NCI-H748 treated with DMSO at 0.1 percent for 48 hours (cell line): ENCODE data around the gene AFTPH.
A peak's percentile ranks its signal among the peaks of the same experiment; 100 is the strongest.

ENCODE experiments used
- DNase-seq: peaks from one replicate; lab custom pipeline; 2025; lab: John Stamatoyannopoulos, UW

Gene AFTPH

GRCh38 chr2:64523666-64524603 is at the start of gene AFTPH:
AFTPH (plus strand) TSS chr2:64524328; CDS start chr2:64551475, 27,147 bp downstream.
- peak; percentile 90 for DNase-seq

DNA sequence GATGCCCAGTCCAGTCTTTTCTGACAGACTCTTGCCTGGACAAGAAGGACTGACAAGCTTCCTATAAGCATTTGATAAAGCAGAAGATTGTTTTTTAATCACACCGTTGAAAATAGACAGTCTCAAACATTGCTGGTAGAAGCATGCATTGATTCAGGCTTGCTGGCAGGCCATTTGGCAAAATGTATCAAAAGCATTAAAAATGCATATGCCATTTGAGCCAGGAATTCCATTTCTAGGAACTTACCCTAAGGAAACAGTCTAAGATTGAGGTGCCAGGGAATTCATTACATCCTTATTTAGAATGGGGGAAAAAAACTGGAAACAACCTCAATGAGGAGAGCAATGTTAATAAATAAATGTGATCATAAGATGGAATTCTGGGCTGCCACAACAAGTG is 49.5 kb upstream of the AFTPH start:
- DNase-seq = no peak

DNA sequence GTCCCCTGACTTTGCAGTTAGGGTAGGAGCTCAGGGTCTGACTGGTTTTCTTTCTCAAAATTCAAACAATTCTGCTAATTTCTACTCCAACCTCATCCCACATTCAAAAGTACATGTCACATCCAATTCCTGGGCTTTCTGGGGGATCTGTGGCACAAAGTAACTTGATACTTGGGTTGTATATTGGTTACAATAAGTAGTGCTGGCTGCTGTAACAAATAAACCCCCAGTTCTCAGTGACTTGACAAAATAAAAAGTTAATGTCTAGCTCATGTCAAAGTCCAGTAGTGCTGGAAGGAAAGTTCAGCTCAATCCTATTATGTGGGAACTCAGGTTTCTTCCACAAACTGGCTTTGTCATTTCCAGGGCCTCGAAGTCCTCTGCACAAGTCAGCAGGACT is 47.1 kb upstream of the AFTPH start:
- no peak for DNase-seq

DNA sequence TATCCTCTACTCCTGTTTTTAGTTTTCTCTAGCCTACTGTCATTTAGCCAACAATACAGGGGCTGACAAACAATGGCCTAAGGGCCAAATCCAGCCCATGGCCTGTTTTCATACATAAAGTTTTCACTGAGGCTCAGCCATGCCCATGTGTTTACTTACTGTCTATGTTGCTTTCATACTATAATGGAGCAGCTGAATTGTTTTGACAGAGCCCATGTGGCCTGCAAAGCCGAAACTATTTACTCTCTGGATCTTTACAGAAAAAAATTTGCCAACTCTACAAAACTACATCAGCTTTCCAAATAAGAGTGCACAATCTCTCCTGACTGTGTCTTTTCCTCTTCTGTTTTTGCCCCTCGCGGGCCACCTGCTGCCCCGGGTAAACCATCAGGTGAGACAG is 46.1 kb upstream of the AFTPH start:
- peak; percentile 12 for DNase-seq

- no peak for DNase-seq
Observed at GRCh38 chr2:64478502-64479230, 45.5 kb upstream of the AFTPH start.

GRCh38 chr2:64479259-64480117 is 44.6 kb upstream of the AFTPH start:
- peak; percentile 78 for DNase-seq

- no peak for DNase-seq
Observed at GRCh38 chr2:64481665-64482064, 42.5 kb upstream of the AFTPH start.

DNA sequence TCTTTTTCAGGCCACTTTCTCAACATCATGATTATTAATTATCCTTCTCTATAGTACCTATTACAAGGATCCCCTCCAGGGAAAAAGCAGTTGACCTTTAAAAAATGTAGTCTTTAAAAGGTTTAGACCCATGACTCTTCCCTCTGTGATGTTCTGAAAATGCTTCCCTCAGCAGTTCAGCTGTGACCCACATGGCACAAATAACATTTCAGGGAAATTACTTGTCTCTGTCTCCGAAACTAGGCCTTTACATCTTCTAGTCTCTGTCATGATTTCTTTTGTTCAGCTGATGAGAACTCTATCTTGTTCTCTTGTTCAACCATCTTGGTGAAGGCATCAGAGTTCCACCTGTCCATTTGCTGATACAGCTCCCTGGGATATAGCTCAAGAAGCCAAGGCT is 41.9 kb upstream of the AFTPH start:
- no peak for DNase-seq

- DNase-seq = no peak
Observed at GRCh38 chr2:64482765-64483504, 41.2 kb upstream of the AFTPH start.

GRCh38 chr2:64485331-64485730 is 38.8 kb upstream of the AFTPH start:
- DNase-seq = no peak

- peak; percentile 16 for DNase-seq
Observed at GRCh38 chr2:64485961-64486360, 38.2 kb upstream of the AFTPH start.

DNA sequence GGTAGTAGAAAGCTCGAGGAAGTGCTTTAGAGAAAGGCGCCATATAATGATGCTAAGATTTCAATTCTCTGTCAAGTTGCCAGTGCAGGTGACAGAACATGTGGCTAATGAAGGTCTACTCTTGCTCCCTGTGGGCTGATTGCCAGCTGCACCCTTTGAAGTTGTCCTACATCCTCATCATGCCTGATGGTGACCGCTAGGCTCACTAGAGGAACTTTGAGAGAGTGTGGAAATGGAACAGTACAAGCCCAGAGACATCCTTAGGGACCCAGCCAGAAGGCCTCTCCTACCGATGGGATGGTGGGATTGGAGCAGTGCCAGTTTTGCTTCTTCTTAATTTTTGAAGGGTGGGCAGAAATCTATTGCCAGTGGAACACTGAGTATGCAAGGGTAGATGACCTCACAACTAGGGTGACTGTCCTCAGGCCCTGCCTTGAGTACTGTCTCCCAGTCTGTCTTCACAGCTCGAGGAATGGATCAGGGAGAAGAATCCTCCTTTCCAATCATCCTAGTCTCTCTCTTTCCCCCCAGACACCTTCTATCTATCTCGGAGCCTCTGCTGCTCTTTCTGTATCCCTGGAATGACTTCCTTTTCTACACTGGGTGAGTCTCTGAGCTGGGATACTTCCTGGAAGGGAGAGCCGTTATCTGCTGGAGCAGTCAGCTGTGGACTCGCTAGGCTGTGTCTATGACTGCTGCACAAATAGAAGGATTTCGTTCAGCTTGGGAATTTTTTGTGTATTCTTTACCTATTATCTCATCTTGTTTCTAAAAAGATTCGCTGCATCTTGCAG is 36.7 kb upstream of the AFTPH start:
- DNase-seq = no peak

- DNase-seq = peak; percentile 47
Observed at GRCh38 chr2:64488050-64488974, 35.8 kb upstream of the AFTPH start.

DNA sequence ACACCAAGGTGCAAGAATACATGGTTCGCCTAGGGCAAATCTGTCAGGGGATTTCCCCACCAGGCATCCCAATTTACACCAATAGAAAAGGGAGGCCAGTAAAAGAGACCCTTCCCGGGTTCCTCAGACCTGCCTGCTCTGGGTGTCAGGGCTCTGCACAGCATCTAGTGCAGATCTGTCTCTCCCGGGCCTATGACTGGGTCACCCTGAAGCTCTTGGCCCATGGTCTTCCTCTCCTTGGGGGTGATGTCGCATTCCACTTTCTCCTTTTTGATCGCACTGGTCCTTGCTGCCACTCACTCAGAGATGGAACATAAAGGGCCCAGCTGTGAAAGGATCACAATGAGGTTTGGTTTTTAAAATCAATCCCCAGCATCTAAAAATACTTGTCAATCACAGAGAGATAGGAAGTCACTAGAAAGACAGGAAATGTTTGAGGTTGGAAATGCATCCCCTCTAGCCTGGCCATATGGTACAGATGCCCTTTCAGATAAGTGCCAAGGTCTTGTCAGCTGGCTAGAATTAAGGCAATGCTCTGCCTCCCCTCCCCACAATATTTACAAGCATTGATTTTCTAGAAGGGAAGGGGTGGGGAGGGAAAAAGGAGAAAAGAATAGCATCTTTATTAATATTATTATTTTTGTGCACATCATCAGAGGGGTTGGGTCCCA is 34.9 kb upstream of the AFTPH start:
- DNase-seq = no peak

DNA sequence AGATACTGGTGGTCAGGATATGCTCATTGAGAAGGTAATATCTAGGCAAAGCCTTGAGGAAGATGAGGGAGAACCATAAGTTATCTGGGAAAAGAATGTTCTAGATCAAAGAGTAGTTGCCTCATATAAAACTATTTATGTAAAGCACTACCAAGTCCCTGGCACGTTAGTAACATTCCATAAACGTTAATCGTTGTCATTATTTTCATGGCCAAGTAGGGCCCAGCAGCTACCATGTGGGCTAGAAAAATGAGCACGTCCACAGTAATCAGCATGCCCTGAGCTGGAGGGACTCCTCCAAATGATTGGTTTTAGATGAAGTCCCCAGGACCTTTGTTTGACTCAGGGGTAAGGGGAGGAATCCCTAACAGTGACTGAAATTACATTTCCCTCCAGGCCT is 32.7 kb upstream of the AFTPH start:
- no peak for DNase-seq

DNA sequence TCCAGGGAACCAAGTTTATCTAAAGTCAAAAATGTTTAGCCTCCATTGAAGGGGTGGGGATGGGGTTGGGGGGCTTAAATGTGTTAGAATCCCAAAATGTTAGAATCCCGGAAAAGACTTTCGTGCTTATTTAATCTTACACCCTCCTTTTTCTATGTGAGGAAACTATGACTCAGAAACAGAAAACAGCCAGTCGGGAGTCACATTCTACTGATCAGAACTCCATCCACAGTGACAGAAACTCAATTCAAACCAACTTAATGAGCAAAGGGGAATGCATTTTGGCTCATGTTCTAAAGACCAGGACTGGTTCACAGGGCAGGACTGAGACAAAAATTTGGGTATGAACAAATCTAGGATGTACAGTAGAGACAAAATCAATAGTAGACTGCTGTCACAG is 31.9 kb upstream of the AFTPH start:
- no peak for DNase-seq

- DNase-seq = no peak
Observed at GRCh38 chr2:64492821-64493220, 31.3 kb upstream of the AFTPH start.

- DNase-seq = peak; percentile 4
Observed at GRCh38 chr2:64493788-64494187, 30.3 kb upstream of the AFTPH start.

DNA sequence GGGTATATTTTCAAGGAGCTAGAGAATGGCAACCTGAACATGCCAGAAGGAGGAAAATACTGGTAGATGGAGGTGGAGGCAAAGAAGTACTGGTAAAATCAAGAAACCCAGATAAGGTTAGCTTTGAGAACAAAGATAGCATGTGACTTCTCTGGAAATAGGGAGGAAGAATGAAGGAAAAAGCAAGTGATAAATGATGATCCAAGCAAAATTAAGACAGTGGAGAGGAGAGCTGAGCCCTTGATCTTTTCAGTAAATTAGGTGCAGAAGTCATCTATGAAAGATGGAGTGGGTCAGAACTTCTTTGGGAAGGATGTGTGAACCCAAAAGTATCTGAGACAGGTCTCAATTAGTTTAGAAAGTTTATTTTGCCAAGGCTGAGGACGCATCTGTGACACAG is 25.7 kb upstream of the AFTPH start:
- DNase-seq = no peak
